Measurements from ENCODE around the gene NAA30.

NAA30 gene

GRCh38 chr14:57390037-57390805, at the start of gene NAA30 (continued):
- no peak for TF ChIP-seq HIC1 (tag by site-specific recombination; IDR thresholded peaks at IDR 0.05)
- no peak for TF ChIP-seq IKZF3 (tag by site-specific recombination; IDR thresholded peaks at IDR 0.05)
- TF ChIP-seq, protein P1, sequence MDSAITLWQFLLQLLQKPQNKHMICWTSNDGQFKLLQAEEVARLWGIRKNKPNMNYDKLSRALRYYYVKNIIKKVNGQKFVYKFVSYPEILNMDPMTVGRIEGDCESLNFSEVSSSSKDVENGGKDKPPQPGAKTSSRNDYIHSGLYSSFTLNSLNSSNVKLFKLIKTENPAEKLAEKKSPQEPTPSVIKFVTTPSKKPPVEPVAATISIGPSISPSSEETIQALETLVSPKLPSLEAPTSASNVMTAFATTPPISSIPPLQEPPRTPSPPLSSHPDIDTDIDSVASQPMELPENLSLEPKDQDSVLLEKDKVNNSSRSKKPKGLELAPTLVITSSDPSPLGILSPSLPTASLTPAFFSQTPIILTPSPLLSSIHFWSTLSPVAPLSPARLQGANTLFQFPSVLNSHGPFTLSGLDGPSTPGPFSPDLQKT (IDR thresholded peaks at IDR 0.05; ENCODE audit: borderline replicate concordance, low read depth, low read length) = no peak
- peak; percentile 25; the same call in 1 of the 2 replicates for TF ChIP-seq WT1 (tag by site-specific recombination; IDR thresholded peaks at IDR 0.05)
- TF ChIP-seq, protein P2, sequence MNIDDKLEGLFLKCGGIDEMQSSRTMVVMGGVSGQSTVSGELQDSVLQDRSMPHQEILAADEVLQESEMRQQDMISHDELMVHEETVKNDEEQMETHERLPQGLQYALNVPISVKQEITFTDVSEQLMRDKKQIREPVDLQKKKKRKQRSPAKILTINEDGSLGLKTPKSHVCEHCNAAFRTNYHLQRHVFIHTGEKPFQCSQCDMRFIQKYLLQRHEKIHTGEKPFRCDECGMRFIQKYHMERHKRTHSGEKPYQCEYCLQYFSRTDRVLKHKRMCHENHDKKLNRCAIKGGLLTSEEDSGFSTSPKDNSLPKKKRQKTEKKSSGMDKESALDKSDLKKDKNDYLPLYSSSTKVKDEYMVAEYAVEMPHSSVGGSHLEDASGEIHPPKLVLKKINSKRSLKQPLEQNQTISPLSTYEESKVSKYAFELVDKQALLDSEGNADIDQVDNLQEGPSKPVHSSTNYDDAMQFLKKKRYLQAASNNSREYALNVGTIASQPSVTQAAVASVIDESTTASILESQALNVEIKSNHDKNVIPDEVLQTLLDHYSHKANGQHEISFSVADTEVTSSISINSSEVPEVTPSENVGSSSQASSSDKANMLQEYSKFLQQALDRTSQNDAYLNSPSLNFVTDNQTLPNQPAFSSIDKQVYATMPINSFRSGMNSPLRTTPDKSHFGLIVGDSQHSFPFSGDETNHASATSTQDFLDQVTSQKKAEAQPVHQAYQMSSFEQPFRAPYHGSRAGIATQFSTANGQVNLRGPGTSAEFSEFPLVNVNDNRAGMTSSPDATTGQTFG (tag by site-specific recombination; IDR thresholded peaks at IDR 0.05; ENCODE audit: borderline replicate concordance) = no peak
- TF ChIP-seq, protein P3, sequence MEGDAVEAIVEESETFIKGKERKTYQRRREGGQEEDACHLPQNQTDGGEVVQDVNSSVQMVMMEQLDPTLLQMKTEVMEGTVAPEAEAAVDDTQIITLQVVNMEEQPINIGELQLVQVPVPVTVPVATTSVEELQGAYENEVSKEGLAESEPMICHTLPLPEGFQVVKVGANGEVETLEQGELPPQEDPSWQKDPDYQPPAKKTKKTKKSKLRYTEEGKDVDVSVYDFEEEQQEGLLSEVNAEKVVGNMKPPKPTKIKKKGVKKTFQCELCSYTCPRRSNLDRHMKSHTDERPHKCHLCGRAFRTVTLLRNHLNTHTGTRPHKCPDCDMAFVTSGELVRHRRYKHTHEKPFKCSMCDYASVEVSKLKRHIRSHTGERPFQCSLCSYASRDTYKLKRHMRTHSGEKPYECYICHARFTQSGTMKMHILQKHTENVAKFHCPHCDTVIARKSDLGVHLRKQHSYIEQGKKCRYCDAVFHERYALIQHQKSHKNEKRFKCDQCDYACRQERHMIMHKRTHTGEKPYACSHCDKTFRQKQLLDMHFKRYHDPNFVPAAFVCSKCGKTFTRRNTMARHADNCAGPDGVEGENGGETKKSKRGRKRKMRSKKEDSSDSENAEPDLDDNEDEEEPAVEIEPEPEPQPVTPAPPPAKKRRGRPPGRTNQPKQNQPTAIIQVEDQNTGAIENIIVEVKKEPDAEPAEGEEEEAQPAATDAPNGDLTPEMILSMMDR (tag by site-specific recombination; IDR thresholded peaks at IDR 0.05) = no peak; the same call in 1 of the 2 replicates
- TF ChIP-seq KLF17 (tag by site-specific recombination; IDR thresholded peaks at IDR 0.05) = no peak
- no peak for TF ChIP-seq ZNF37A (tag by site-specific recombination; IDR thresholded peaks at IDR 0.05)
- no peak for TF ChIP-seq ZNF792 (tag by site-specific recombination; IDR thresholded peaks at IDR 0.05)
- TF ChIP-seq ZNF624 (tag by site-specific recombination; IDR thresholded peaks at IDR 0.05) = no peak
- no peak for TF ChIP-seq ATF2 (tag by site-specific recombination; IDR thresholded peaks at IDR 0.05; ENCODE audit: low read depth)
- TF ChIP-seq MEIS1 (CRISPR knock-in tag; IDR thresholded peaks at IDR 0.05; ENCODE audit: borderline replicate concordance) = no peak
- TF ChIP-seq, protein P4, sequence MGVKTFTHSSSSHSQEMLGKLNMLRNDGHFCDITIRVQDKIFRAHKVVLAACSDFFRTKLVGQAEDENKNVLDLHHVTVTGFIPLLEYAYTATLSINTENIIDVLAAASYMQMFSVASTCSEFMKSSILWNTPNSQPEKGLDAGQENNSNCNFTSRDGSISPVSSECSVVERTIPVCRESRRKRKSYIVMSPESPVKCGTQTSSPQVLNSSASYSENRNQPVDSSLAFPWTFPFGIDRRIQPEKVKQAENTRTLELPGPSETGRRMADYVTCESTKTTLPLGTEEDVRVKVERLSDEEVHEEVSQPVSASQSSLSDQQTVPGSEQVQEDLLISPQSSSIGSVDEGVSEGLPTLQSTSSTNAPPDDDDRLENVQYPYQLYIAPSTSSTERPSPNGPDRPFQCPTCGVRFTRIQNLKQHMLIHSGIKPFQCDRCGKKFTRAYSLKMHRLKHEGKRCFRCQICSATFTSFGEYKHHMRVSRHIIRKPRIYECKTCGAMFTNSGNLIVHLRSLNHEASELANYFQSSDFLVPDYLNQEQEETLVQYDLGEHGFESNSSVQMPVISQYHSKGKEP (tag by site-specific recombination; IDR thresholded peaks at IDR 0.05) = no peak
- no peak for TF ChIP-seq ZNF610 (tag by site-specific recombination; IDR thresholded peaks at IDR 0.05; ENCODE audit: borderline replicate concordance)
- no peak for TF ChIP-seq FEZF1 (tag by site-specific recombination; IDR thresholded peaks at IDR 0.05)
- no peak for TF ChIP-seq ZIC2 (tag by site-specific recombination; IDR thresholded peaks at IDR 0.05)
- no peak for TF ChIP-seq ZNF423 (tag by site-specific recombination; IDR thresholded peaks at IDR 0.05)
- no peak for TF ChIP-seq ZNF146 (tag by site-specific recombination; IDR thresholded peaks at IDR 0.05)
- no peak for TF ChIP-seq ZNF521 (tag by site-specific recombination; IDR thresholded peaks at IDR 0.05)
- peak; percentile 42; the same call in 1 of the 2 replicates for TF ChIP-seq ZBTB8A (tag by site-specific recombination; IDR thresholded peaks at IDR 0.05)
- no peak for TF ChIP-seq ZNF558 (tag by site-specific recombination; IDR thresholded peaks at IDR 0.05)
- no peak for TF ChIP-seq ZNF449 (tag by site-specific recombination; IDR thresholded peaks at IDR 0.05)
- no peak for TF ChIP-seq ZNF140 (tag by site-specific recombination; IDR thresholded peaks at IDR 0.05)
- TF ChIP-seq ZNF692 (tag by site-specific recombination; IDR thresholded peaks at IDR 0.05) = peak; percentile 96
